Lung (tissue), 12 donors: ENCODE results near the gene ELF5. TPM values are rescaled to one million over a fixed set of nuclear protein-coding genes. Genes with fewer than 3 reads are reported as not detected.

Source experiments
- ATAC-seq: fragments of 200-7000 bp; cut with Tn5 transposase; one replicate; pipeline ENCODE4 v1.9.1; 2020; ENCODE audit warnings: moderate number of reproducible peaks; ENCODE audit not compliant: insufficient read depth, low FRiP score
- DNase-seq, 3 donors: peaks; one replicate each; pipeline ENCODE4 v3.0.0-alpha.2; 2013 to 2017
- H3K27ac ChIP-seq, 2 donors: one replicate each; pipeline ENCODE4 v1.5.1; 2013; ENCODE audit warnings: mild to moderate bottlenecking in 2 of 2, moderate library complexity in 2 of 2, control low read depth in 1 of 2, inconsistent platforms in 1 of 2, low read depth in 1 of 2, low read length in 1 of 2
- H3K27me3 ChIP-seq, 3 donors: one replicate each; pipeline ENCODE4 v1.5.1; 2013; ENCODE audit warnings: low read length in 2 of 3; ENCODE audit not compliant: control insufficient read depth in 3 of 3, insufficient read depth in 3 of 3
- H3K36me3 ChIP-seq, 4 donors: one replicate each; pipeline ENCODE4 v1.5.1; 2013; ENCODE audit warnings: low read length in 4 of 4, mild to moderate bottlenecking in 1 of 4, moderate library complexity in 1 of 4; ENCODE audit not compliant: control insufficient read depth in 4 of 4, insufficient read depth in 4 of 4
- H3K4me1 ChIP-seq, 5 donors: one replicate each; pipeline ENCODE4 v1.5.1; 2013; ENCODE audit warnings: low read length in 5 of 5, mild to moderate bottlenecking in 2 of 5, moderate library complexity in 1 of 5; ENCODE audit not compliant: control insufficient read depth in 5 of 5, insufficient read depth in 5 of 5
- H3K4me3 ChIP-seq: one replicate; pipeline ENCODE4 v1.5.1; 2013; ENCODE audit warnings: mild to moderate bottlenecking, control low read depth, moderate library complexity
- H3K9ac ChIP-seq, 2 donors: one replicate each; pipeline ENCODE4 v1.5.1; 2013; ENCODE audit warnings: low read length in 2 of 2, control low read depth in 1 of 2; ENCODE audit not compliant: insufficient read depth in 1 of 2
- H3K9me3 ChIP-seq, 4 donors: one replicate each; pipeline ENCODE4 v1.5.1; 2013; ENCODE audit warnings: low read length in 3 of 4, mild to moderate bottlenecking in 1 of 4, moderate library complexity in 1 of 4; ENCODE audit not compliant: control insufficient read depth in 4 of 4, insufficient read depth in 3 of 4
- CTCF ChIP-seq: IDR thresholded peaks from 2 replicates; pipeline ENCODE4 v1.5.1; 2012; ENCODE audit warnings: mild to moderate bottlenecking; ENCODE audit errors: control extremely low read depth, extremely low read depth
- WGBS, 2 donors: extraction: QIAGEN DNeasy Blood & Tissue Kit; methylation state at CpG; one replicate each; pipeline ENCODE4 v1.1.7; 2013; 5-methylcytosine and 5-hydroxymethylcytosine counted together
- polyA plus RNA-seq, 2 donors: library from polyadenylated mRNA; stranded (reverse); fragments of 200-250 nt; gene quantifications; one replicate each; pipeline ENCODE4 v1.2.1, GENCODE V29; 2013
- total RNA-seq, 2 donors: library from RNA; depleted of rRNA in 1 of 2; stranded (reverse); fragments of >200 nt in 1 of 2; gene quantifications; one replicate each; pipeline ENCODE4 v1.2.1, GENCODE V29; 2014 to 2021
- donor health status: control.
- donor health status: control.
- donor health status: Bipolar disorder and iron deficiency.
- donor health status: healthy.
- donor health status: DM: yes; HTN: yes; CAD: no.

The ELF5 gene
- total and polyA plus RNA-seq, 4 donors: 1.4 to 24.6 (median 7.2) TPM

GRCh38 chr11:34439610-34440198 is 73.9 kb downstream of the ELF5 start:
- peaks cover 0 to 2% (median 1%) of the 10 kb centered on the region in 4 donors for H3K9me3 ChIP-seq
- WGBS, 2 donors: 14 to 24% methylated on average over 8 of the region's 8 CpGs
- no peak for TF ChIP-seq CTCF
- ATAC-seq: no peak
- H3K9ac ChIP-seq: peak overlapping the region in 1 of 2 donors; percentile 81
- peak overlapping the region; percentile 96 to 98 for H3K27ac ChIP-seq
- H3K36me3 ChIP-seq: peaks cover 0 to 8% (median 3%) of the 10 kb centered on the region in 4 donors
- DNase-seq: no peak
- H3K27me3 ChIP-seq: no peaks in the 10 kb centered on the region
- peak overlapping the region; percentile 78 for H3K4me3 ChIP-seq
- H3K4me1 ChIP-seq: peaks cover 4 to 17% (median 10%) of the 10 kb centered on the region in 5 donors

- Histone ChIP-seq H3K27ac (peak within 1 kb of the TSS; percentile 96 to 98), H3K27me3 (no peaks in the 10 kb centered on the region), H3K4me1 (peaks cover 4 to 14% (median 10%) of the 10 kb centered on the region in 5 donors), H3K9me3 (peaks cover 0 to 2% (median 1%) of the 10 kb centered on the region in 4 donors), H3K4me3 (peak within 1 kb of the TSS; percentile 78), H3K36me3 (peaks cover 0 to 8% (median 3%) of the 10 kb centered on the region in 4 donors), H3K9ac (peak within 1 kb of the TSS; percentile 64 to 95)
- no peak for TF ChIP-seq CTCF
- 0 to 1% methylated on average over 62 of the region's 62 CpGs for WGBS, 2 donors
- DNase-seq (peak; percentile 99), ATAC-seq (peak; percentile 99)
These were observed 74.8 kb downstream of the ELF5 start, which contains the start of gene CAT for GRCh38 chr11:34438529-34439507. Gene CAT (plus strand): TSS chr11:34438934. CDS start chr11:34439014, 80 bp downstream.

GRCh38 chr11:34437224-34438125 is 76.1 kb downstream of the ELF5 start:
- WGBS, 2 donors: 81 to 82% methylated on average over 2 of the region's 2 CpGs
- Histone ChIP-seq H3K36me3 (peaks cover 0 to 8% (median 3%) of the 10 kb centered on the region in 4 donors), H3K27me3 (no peaks in the 10 kb centered on the region), H3K27ac (no peak overlapping the region), H3K4me1 (peaks cover 3 to 12% (median 11%) of the 10 kb centered on the region in 5 donors), H3K4me3 (no peak overlapping the region), H3K9ac (peak overlapping the region in 1 of 2 donors; percentile 95), H3K9me3 (peaks cover 0 to 2% (median 0%) of the 10 kb centered on the region in 4 donors)
- ATAC-seq (no peak), DNase-seq (no peak)
- no peak for TF ChIP-seq CTCF
